ENCODE data around the gene TMEM106C. TPM values are rescaled to one million over a fixed set of nuclear protein-coding genes. Genes with fewer than 3 reads are reported as not detected.

Gene TMEM106C
- total RNA-seq, 4 donors from 2014 or later, result 24.1 to 92.7 (median 63.5) TPM

DNA sequence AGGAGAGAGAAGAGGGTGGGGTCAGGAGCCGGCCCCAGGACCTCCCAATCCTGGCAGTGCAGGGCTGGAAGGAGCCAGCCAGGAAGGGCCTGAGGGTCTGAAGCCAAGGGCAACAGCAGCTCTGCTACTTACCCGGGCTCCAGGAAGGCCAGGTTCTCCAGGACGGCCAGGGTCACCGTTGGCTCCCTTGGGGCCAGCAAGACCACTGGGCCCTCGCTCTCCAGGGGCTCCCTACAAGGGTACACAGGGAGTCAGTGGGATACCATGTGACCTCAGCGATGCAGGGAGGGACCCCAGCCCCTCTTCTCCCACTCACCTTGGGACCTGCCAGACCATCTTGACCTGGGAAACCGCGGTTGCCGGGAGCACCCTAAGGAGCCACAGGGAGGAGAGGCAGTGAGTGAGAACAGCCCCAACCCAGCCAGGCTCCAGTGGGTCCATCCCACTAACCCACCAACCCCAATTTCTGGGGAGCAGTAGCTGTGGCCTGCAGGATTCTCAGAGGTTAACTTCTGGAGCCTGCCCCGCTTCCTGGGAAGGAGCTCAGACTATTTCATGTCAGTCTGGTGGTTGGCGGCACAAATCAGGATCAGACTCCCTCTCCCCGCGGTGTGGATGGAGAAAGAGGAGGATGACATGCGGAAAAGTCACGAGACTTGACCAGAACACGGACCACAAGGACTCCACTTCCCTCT, 22.3 kb downstream of the TMEM106C start:
- no peak for DNase-seq
- 72 to 97% methylated on average over 2 to 5 of the region's 16 CpGs for WGBS, 2 donors
- Histone ChIP-seq H3K36me3 (no peaks in the 10 kb centered on the region), H3K4me3 (no peak overlapping the region), H3K9me3 (no peaks in the 10 kb centered on the region), H3K27ac (no peak overlapping the region), H3K27me3 (peaks cover 0 to 23% (median 0%) of the 10 kb centered on the region in 4 donors), H3K4me1 (peaks cover 0 to 2% (median 0%) of the 10 kb centered on the region in 3 donors)
- TF ChIP-seq POLR2A (IDR thresholded peaks at IDR 0.05), result no peak
- TF ChIP-seq, protein P1, sequence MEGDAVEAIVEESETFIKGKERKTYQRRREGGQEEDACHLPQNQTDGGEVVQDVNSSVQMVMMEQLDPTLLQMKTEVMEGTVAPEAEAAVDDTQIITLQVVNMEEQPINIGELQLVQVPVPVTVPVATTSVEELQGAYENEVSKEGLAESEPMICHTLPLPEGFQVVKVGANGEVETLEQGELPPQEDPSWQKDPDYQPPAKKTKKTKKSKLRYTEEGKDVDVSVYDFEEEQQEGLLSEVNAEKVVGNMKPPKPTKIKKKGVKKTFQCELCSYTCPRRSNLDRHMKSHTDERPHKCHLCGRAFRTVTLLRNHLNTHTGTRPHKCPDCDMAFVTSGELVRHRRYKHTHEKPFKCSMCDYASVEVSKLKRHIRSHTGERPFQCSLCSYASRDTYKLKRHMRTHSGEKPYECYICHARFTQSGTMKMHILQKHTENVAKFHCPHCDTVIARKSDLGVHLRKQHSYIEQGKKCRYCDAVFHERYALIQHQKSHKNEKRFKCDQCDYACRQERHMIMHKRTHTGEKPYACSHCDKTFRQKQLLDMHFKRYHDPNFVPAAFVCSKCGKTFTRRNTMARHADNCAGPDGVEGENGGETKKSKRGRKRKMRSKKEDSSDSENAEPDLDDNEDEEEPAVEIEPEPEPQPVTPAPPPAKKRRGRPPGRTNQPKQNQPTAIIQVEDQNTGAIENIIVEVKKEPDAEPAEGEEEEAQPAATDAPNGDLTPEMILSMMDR (IDR thresholded peaks at IDR 0.05), result no peak
- intact Hi-C loops (cut with DNase I), result no loop called here

DNA sequence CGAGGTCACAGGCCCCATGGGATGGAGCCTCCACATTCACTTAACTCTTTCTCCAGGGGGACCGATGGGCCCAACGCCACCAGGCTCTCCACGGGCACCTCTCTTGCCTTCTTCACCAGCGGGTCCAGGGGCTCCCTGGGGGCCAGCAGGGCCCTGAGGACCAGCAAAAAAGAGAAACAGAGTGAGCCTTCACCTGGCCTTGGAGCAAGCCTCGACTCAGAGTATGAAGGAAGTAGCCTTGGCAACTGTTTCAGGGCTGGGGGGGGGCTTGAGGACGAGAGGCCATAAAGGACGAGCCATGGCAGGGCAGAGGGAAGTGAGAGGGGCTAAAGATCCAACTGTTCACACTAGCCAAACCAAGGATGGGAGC, 22.9 kb downstream of the TMEM106C start:
- intact Hi-C loops (cut with DNase I), result no loop called here
- Histone ChIP-seq H3K4me1 (peaks cover 0 to 7% (median 0%) of the 10 kb centered on the region in 3 donors), H3K27ac (no peak overlapping the region), H3K4me3 (no peak overlapping the region), H3K27me3 (peaks cover 0 to 18% (median 0%) of the 10 kb centered on the region in 4 donors), H3K9me3 (no peaks in the 10 kb centered on the region), H3K36me3 (no peaks in the 10 kb centered on the region)
- TF ChIP-seq, protein P1 (IDR thresholded peaks at IDR 0.05), result no peak
- no peak for TF ChIP-seq POLR2A (IDR thresholded peaks at IDR 0.05)
- DNase-seq, result no peak
- WGBS, 2 donors, result 68 to 96% methylated on average over 2 to 4 of the region's 8 CpGs

DNA sequence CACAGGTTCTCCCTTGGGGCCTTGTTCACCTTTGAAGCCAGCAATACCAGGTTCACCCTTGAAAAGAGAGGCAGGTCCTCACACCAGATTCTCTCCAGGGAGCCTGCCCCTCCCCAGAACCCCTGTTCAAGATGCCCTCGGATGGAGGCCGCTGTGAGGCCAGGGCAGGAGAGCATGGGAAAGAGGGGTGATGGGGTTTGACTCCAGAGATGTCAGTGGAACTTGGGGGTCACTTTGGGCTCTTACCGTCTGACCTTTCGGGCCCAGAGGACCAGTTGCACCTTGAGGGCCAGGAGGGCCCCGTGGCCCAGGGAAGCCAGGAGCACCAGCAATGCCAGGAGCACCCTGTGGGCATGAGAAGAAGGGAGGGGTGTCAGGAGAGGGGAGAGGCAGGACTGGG, 23.4 kb downstream of the TMEM106C start:
- DNase-seq, result no peak
- Histone ChIP-seq H3K9me3 (no peaks in the 10 kb centered on the region), H3K27me3 (peaks cover 0 to 18% (median 0%) of the 10 kb centered on the region in 4 donors), H3K36me3 (no peaks in the 10 kb centered on the region), H3K4me3 (no peak overlapping the region), H3K4me1 (peaks cover 0 to 13% (median 0%) of the 10 kb centered on the region in 3 donors), H3K27ac (no peak overlapping the region)
- TF ChIP-seq, protein P1 (IDR thresholded peaks at IDR 0.05), result no peak
- no peak for TF ChIP-seq POLR2A (IDR thresholded peaks at IDR 0.05)
- intact Hi-C loops (cut with DNase I), result no loop called here
- 80% methylated on average over 4 of the region's 5 CpGs; no CpG with 5 or more reads in 1 of the 2 donors for WGBS, 2 donors

DNA sequence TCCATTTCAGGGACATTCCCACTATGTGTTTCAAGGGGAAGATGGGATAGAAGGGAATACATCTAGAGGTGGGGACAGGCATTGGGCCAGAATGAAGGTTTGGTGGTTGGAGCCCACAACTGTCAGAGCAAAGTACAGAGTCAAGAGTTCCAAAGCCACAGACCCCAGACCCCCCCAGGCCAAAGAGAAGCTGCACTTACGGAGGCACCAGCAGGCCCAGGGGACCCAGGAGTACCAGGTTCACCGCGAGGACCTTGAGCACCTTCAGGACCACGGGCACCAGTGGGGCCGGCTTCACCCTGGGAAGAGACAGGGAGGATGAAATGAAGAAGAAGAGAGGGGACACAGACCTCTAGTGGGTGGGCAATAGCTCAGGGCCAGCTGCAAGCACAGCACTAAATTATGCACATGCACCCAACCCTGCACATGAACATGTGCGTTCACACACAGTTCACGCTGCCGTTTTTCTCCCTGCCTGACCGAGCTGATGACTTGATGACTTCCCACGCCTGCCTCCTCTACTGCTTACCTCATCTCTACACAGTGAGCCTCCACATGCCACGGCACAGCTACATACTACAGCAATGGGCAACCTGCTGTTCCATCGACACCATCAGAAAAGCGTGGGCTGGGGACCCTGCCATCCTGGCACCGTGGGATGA, 24.1 kb downstream of the TMEM106C start:
- no peaks in the 10 kb centered on the region for H3K9me3 ChIP-seq
- no peak for TF ChIP-seq POLR2A (IDR thresholded peaks at IDR 0.05)
- TF ChIP-seq, protein P1 (IDR thresholded peaks at IDR 0.05), result no peak
- H3K27me3 ChIP-seq, result peaks cover 0 to 23% (median 0%) of the 10 kb centered on the region in 4 donors
- no peak overlapping the region for H3K4me3 ChIP-seq
- no peak overlapping the region for H3K27ac ChIP-seq
- WGBS, 2 donors, result 83 to 91% methylated on average over 14 of the region's 14 CpGs
- peaks cover 0 to 18% (median 0%) of the 10 kb centered on the region in 3 donors for H3K4me1 ChIP-seq
- H3K36me3 ChIP-seq, result no peaks in the 10 kb centered on the region
- DNase-seq, result no peak
- intact Hi-C loops (cut with DNase I), result no loop called here
